Fibroblast of lung (primary cell): ENCODE data around the gene CCDC39. TPM values are rescaled to one million over a fixed set of nuclear protein-coding genes. Genes with fewer than 3 reads are reported as not detected.

Source experiments
- DNase-seq, 2 donors: peaks; one replicate each; pipeline versions ENCODE4 v3.0.0 to v3.0.0-alpha.2; 2010; ENCODE audit warnings: low read depth in 2 of 2
- H2AFZ ChIP-seq: 2 replicates; pipeline ENCODE4 v1.5.1; 2012; ENCODE audit warnings: low read length, control low read depth, inconsistent platforms
- H3K27ac ChIP-seq: 2 replicates; pipeline ENCODE4 v1.5.1; 2011; ENCODE audit warnings: low read length, control low read depth; ENCODE audit not compliant: insufficient read depth
- H3K27me3 ChIP-seq: 2 replicates; pipeline ENCODE4 v1.5.1; 2011; ENCODE audit warnings: mild to moderate bottlenecking, low read length; ENCODE audit not compliant: control insufficient read depth, insufficient read depth
- H3K36me3 ChIP-seq: 2 replicates; pipeline ENCODE4 v1.5.1; 2011; ENCODE audit warnings: low read length; ENCODE audit not compliant: control insufficient read depth, insufficient read depth
- H3K4me1 ChIP-seq: 2 replicates; pipeline ENCODE4 v1.5.1; 2011; ENCODE audit warnings: low read length; ENCODE audit not compliant: control insufficient read depth, insufficient read depth; ENCODE audit errors: extremely low read depth
- H3K4me2 ChIP-seq: 2 replicates; pipeline ENCODE4 v1.5.1; 2011; ENCODE audit warnings: low read length, control low read depth; ENCODE audit not compliant: insufficient read depth; ENCODE audit errors: extremely low read depth
- H3K4me3 ChIP-seq, 4 experiments: fragments of 200-600 bp in 1 of 4; sonication (generic) in 1 of 4; replicated peaks in 1 of 4; 2 replicates each; pipeline ENCODE4 v1.5.1; 2011 to 2016; ENCODE audit warnings: low read length in 4 of 4, low read depth in 3 of 4, mild to moderate bottlenecking in 3 of 4, control low read depth in 2 of 4, inconsistent platforms in 1 of 4, mixed read lengths in 1 of 4; ENCODE audit not compliant: insufficient read depth in 1 of 4; ENCODE audit errors: control extremely low read depth in 1 of 4
- H3K79me2 ChIP-seq: 2 replicates; pipeline ENCODE4 v1.5.1; 2012; ENCODE audit warnings: mild to moderate bottlenecking, low read length, inconsistent platforms; ENCODE audit not compliant: control insufficient read depth, insufficient read depth
- H3K9ac ChIP-seq: 2 replicates; pipeline ENCODE4 v1.5.1; 2011; ENCODE audit warnings: mild to moderate bottlenecking, low read length, control low read depth; ENCODE audit not compliant: insufficient read depth
- H3K9me3 ChIP-seq: 2 replicates; pipeline ENCODE4 v1.5.1; 2012; ENCODE audit warnings: low read depth, low read length; ENCODE audit not compliant: control insufficient read depth, insufficient read depth
- H4K20me1 ChIP-seq: 2 replicates; pipeline ENCODE4 v1.5.1; 2011; ENCODE audit warnings: low read length; ENCODE audit not compliant: control insufficient read depth, insufficient read depth; ENCODE audit errors: extremely low read depth
- CTCF ChIP-seq, 2 donors: IDR thresholded peaks in 1 of 2; conservative IDR thresholded peaks in 1 of 2; 1 replicate in 1 of 2; 2 replicates in 1 of 2; pipeline ENCODE4 v1.5.1; 2011 to 2012; ENCODE audit warnings: low read length in 2 of 2, control low read depth in 1 of 2, inconsistent platforms in 1 of 2, low read depth in 1 of 2, mild to moderate bottlenecking in 1 of 2
- EZH2 ChIP-seq: IDR thresholded peaks from 2 replicates; pipeline ENCODE4 v1.5.1; 2012; ENCODE audit warnings: low read length, control low read depth, mild to moderate bottlenecking; ENCODE audit errors: missing control alignments
- polyA plus RNA-seq, 2 donors: library from polyadenylated mRNA; depleted of rRNA in 1 of 2; stranded (reverse) in 1 of 2; unstranded in 1 of 2; fragments of >200 nt; gene quantifications; 2 replicates each; pipeline ENCODE4 v1.2.1, GENCODE V29; 2011 to 2012; ENCODE audit warnings: missing spikeins in 1 of 2
- total RNA-seq: library from RNA; depleted of rRNA; stranded (reverse); fragments of >200 nt; gene quantifications from 2 replicates; pipeline ENCODE4 v1.2.1, GENCODE V29; 2014

CCDC39 gene
- total and polyA plus RNA-seq, 2 donors (not counting 1 experiment from before 2014, with no cell fraction given): under 0.01 TPM; not detected in 1

- H3K9ac ChIP-seq: no peak overlapping the region
- no peaks in the 10 kb centered on the region for H3K36me3 ChIP-seq
- H3K4me2 ChIP-seq: no peak overlapping the region
- no peak overlapping the region for H3K4me3 ChIP-seq
- TF ChIP-seq CTCF (conservative IDR thresholded peaks at IDR 0.05 in 1 of 2, IDR thresholded peaks at IDR 0.05 in 1 of 2; ENCODE audit: low read depth in 1 of 2, low read length in 2 of 2): no peak
- TF ChIP-seq EZH2: no peak
- no peaks in the 10 kb centered on the region for H3K9me3 ChIP-seq
- no peak overlapping the region for H3K27ac ChIP-seq
- H3K79me2 ChIP-seq: no peaks in the 10 kb centered on the region
- no peaks in the 10 kb centered on the region for H3K4me1 ChIP-seq
- H4K20me1 ChIP-seq: no peaks in the 10 kb centered on the region
- H2AFZ ChIP-seq: no peak overlapping the region
- H3K27me3 ChIP-seq: no peaks in the 10 kb centered on the region
- no peak for DNase-seq
These were observed 10.8 kb upstream of the CCDC39 start for GRCh38 chr3:180690061-180690460.

GRCh38 chr3:180684807-180685206, 5.5 kb upstream of the CCDC39 start:
- TF ChIP-seq CTCF (conservative IDR thresholded peaks at IDR 0.05 in 1 of 2, IDR thresholded peaks at IDR 0.05 in 1 of 2; ENCODE audit: low read depth in 1 of 2, low read length in 2 of 2): no peak

GRCh38 chr3:180683816-180684215, 4.5 kb upstream of the CCDC39 start:
- H3K79me2 ChIP-seq: no peaks in the 10 kb centered on the region
- no peak overlapping the region for H3K4me2 ChIP-seq
- no peaks in the 10 kb centered on the region for H3K36me3 ChIP-seq
- no peak for DNase-seq
- H3K9me3 ChIP-seq: no peaks in the 10 kb centered on the region
- no peak overlapping the region for H2AFZ ChIP-seq
- TF ChIP-seq CTCF (conservative IDR thresholded peaks at IDR 0.05 in 1 of 2, IDR thresholded peaks at IDR 0.05 in 1 of 2; ENCODE audit: low read depth in 1 of 2, low read length in 2 of 2) (no peak), EZH2 (no peak)
- peaks cover 2% of the 10 kb centered on the region for H3K4me1 ChIP-seq
- no peaks in the 10 kb centered on the region for H3K27me3 ChIP-seq
- no peak overlapping the region for H3K9ac ChIP-seq
- no peak overlapping the region for H3K4me3 ChIP-seq
- H3K27ac ChIP-seq: no peak overlapping the region
- no peaks in the 10 kb centered on the region for H4K20me1 ChIP-seq

More at GRCh38 chr3:180684807-180685206, 5.5 kb upstream of the CCDC39 start:
- no peak for DNase-seq
- Histone ChIP-seq H3K9me3 (no peaks in the 10 kb centered on the region), H3K79me2 (no peaks in the 10 kb centered on the region), H3K4me1 (peaks cover 2% of the 10 kb centered on the region), H2AFZ (no peak overlapping the region), H3K36me3 (no peaks in the 10 kb centered on the region), H4K20me1 (no peaks in the 10 kb centered on the region), H3K4me3 (no peak overlapping the region), H3K27me3 (no peaks in the 10 kb centered on the region), H3K27ac (no peak overlapping the region), H3K9ac (no peak overlapping the region), H3K4me2 (no peak overlapping the region)
